ENCODE measurements around the gene C1QL1.
A peak's percentile ranks its signal among the peaks of the same experiment; 100 is the strongest.
"Not testable (repeated sequence)": the region's sequence is repeated elsewhere in the genome, so short reads cannot be mapped to it uniquely, and the experiment has no call there.

C1QL1 gene

GRCh38 chr17:44960691-44961090 is 7.4 kb downstream of the C1QL1 start:
- CTCF ChIA-PET = interaction anchor here (1.2 to 3.4 kb wide), 2 partner anchors 41 to 61 kb away, joined by 3 to 9 read pairs; no protein-coding TSS in a partner anchor
- DNase-seq = no peak
- Mint-ChIP-seq H3K27ac (no peak overlapping the region), H3K36me3 (no peaks in the 10 kb centered on the region), H3K4me3 (no peak overlapping the region), H3K9me3 (no peaks in the 10 kb centered on the region), H3K27me3 (peaks cover 99% of the 10 kb centered on the region), H3K4me1 (peaks cover 6% of the 10 kb centered on the region)

- no peaks in the 10 kb centered on the region for H3K9me3 Mint-ChIP-seq
- no peak overlapping the region for H3K27ac Mint-ChIP-seq
- CTCF ChIA-PET = interaction anchor here (1.2 to 3.4 kb wide), 2 partner anchors 40 to 62 kb away, joined by 3 to 9 read pairs; no protein-coding TSS in a partner anchor
- no peak for DNase-seq
- peaks cover 6% of the 10 kb centered on the region for H3K4me1 Mint-ChIP-seq
- H3K4me3 Mint-ChIP-seq = no peak overlapping the region
- H3K27me3 Mint-ChIP-seq = peaks cover 99% of the 10 kb centered on the region
- no peaks in the 10 kb centered on the region for H3K36me3 Mint-ChIP-seq
These were observed 8.1 kb downstream of the C1QL1 start for GRCh38 chr17:44959821-44960531.

- CTCF ChIA-PET = interaction anchor here (1.3 kb wide), 1 partner anchor 178 kb away, joined by 4 read pairs; the partner anchor contains the start of gene ACBD4
- peaks cover 96% of the 10 kb centered on the region for H3K27me3 Mint-ChIP-seq
- H3K4me3 Mint-ChIP-seq = no peak overlapping the region
- peaks cover 6% of the 10 kb centered on the region for H3K4me1 Mint-ChIP-seq
- H3K36me3 Mint-ChIP-seq = no peaks in the 10 kb centered on the region
- DNase-seq = no peak
- no peaks in the 10 kb centered on the region for H3K9me3 Mint-ChIP-seq
- H3K27ac Mint-ChIP-seq = no peak overlapping the region
These were observed 10.8 kb downstream of the C1QL1 start for GRCh38 chr17:44956998-44957981.

GRCh38 chr17:44955674-44956425 is 12.3 kb downstream of the C1QL1 start:
- H3K9me3 Mint-ChIP-seq = no peaks in the 10 kb centered on the region
- no peak overlapping the region for H3K27ac Mint-ChIP-seq
- peaks cover 6% of the 10 kb centered on the region for H3K4me1 Mint-ChIP-seq
- H3K4me3 Mint-ChIP-seq = no peak overlapping the region
- CTCF ChIA-PET = no interaction called here
- H3K27me3 Mint-ChIP-seq = peaks cover 85% of the 10 kb centered on the region
- DNase-seq = no peak
- no peaks in the 10 kb centered on the region for H3K36me3 Mint-ChIP-seq

GRCh38 chr17:44952946-44953475 is 15.1 kb downstream of the C1QL1 start:
- Mint-ChIP-seq H3K4me1 (peaks cover 7% of the 10 kb centered on the region), H3K9me3 (no peaks in the 10 kb centered on the region), H3K27me3 (peaks cover 57% of the 10 kb centered on the region), H3K4me3 (no peak overlapping the region), H3K27ac (no peak overlapping the region), H3K36me3 (no peaks in the 10 kb centered on the region)
- no peak for DNase-seq
- CTCF ChIA-PET = no interaction called here

GRCh38 chr17:44948315-44948795 is 19.7 kb downstream of the C1QL1 start:
- Mint-ChIP-seq H3K9me3 (no peaks in the 10 kb centered on the region), H3K4me1 (peaks cover 40% of the 10 kb centered on the region), H3K27ac (peak overlapping the region; percentile 87), H3K4me3 (peak overlapping the region; percentile 96), H3K27me3 (peaks cover 14% of the 10 kb centered on the region), H3K36me3 (peaks cover 19% of the 10 kb centered on the region)
- CTCF ChIA-PET = no interaction called here
- DNase-seq = no peak

GRCh38 chr17:44947461-44948314 is 20.4 kb downstream of the C1QL1 start, which contains the start of gene KIF18B:
Gene KIF18B (minus strand): TSS chr17:44947773. CDS start chr17:44936344, 11,429 bp downstream.
- CTCF ChIA-PET = no interaction called here

GRCh38 chr17:44945652-44946051 is 22.5 kb downstream of the C1QL1 start:
- CTCF ChIA-PET, H3K9me3 Mint-ChIP-seq, H3K27me3 Mint-ChIP-seq, DNase-seq, H3K27ac Mint-ChIP-seq: not testable (repeated sequence)
- H3K36me3 Mint-ChIP-seq = peaks cover 34% of the 10 kb centered on the region
- peak overlapping the region; percentile 96 for H3K4me3 Mint-ChIP-seq
- peaks cover 61% of the 10 kb centered on the region for H3K4me1 Mint-ChIP-seq

More at GRCh38 chr17:44947461-44948314, 20.4 kb downstream of the C1QL1 start, which contains the start of gene KIF18B:
- Mint-ChIP-seq H3K4me1 (peaks cover 45% of the 10 kb centered on the region), H3K27me3 (peaks cover 8% of the 10 kb centered on the region), H3K9me3 (no peaks in the 10 kb centered on the region), H3K36me3 (peaks cover 26% of the 10 kb centered on the region), H3K27ac (peak within 1 kb of the TSS; percentile 87), H3K4me3 (peak within 1 kb of the TSS; percentile 96)
- DNase-seq = peak; percentile 95

- Mint-ChIP-seq H3K27ac (no peak overlapping the region), H3K27me3 (no peaks in the 10 kb centered on the region), H3K4me3 (no peak overlapping the region), H3K36me3 (peaks cover 58% of the 10 kb centered on the region), H3K4me1 (peaks cover 64% of the 10 kb centered on the region), H3K9me3 (no peaks in the 10 kb centered on the region)
- DNase-seq = no peak
- CTCF ChIA-PET = interaction anchor here (0.9 to 1.3 kb wide), 2 partner anchors 22 to 166 kb away, joined by 3 read pairs; no protein-coding TSS in a partner anchor
These were observed 25.6 kb downstream of the C1QL1 start for GRCh38 chr17:44942456-44942855.

GRCh38 chr17:44941712-44942331 is 26.3 kb downstream of the C1QL1 start:
- H3K4me3 Mint-ChIP-seq = no peak overlapping the region
- peaks cover 63% of the 10 kb centered on the region for H3K36me3 Mint-ChIP-seq
- CTCF ChIA-PET = interaction anchor here (0.9 to 1.4 kb wide), 3 partner anchors 22 to 165 kb away, joined by 3 to 4 read pairs (median 3); no protein-coding TSS in a partner anchor
- H3K27me3 Mint-ChIP-seq = no peaks in the 10 kb centered on the region
- peak overlapping the region; percentile 72 for H3K27ac Mint-ChIP-seq
- peaks cover 64% of the 10 kb centered on the region for H3K4me1 Mint-ChIP-seq
- DNase-seq = no peak
- H3K9me3 Mint-ChIP-seq = no peaks in the 10 kb centered on the region

GRCh38 chr17:44940768-44941167 is 27.3 kb downstream of the C1QL1 start:
- peaks cover 61% of the 10 kb centered on the region for H3K36me3 Mint-ChIP-seq
- H3K4me3 Mint-ChIP-seq = no peak overlapping the region
- H3K27me3 Mint-ChIP-seq = no peaks in the 10 kb centered on the region
- CTCF ChIA-PET = interaction anchor here (1.4 kb wide), 1 partner anchor 21 kb away, joined by 4 read pairs; no protein-coding TSS in a partner anchor
- DNase-seq = no peak
- peaks cover 56% of the 10 kb centered on the region for H3K4me1 Mint-ChIP-seq
- H3K27ac Mint-ChIP-seq = no peak overlapping the region
- no peaks in the 10 kb centered on the region for H3K9me3 Mint-ChIP-seq

- Mint-ChIP-seq H3K36me3 (peaks cover 66% of the 10 kb centered on the region), H3K4me1 (peaks cover 54% of the 10 kb centered on the region), H3K27me3 (no peaks in the 10 kb centered on the region), H3K27ac (no peak overlapping the region), H3K4me3 (no peak overlapping the region), H3K9me3 (no peaks in the 10 kb centered on the region)
- CTCF ChIA-PET = interaction anchor here (1.4 kb wide), 2 partner anchors 20 to 81 kb away, joined by 4 to 7 read pairs; no protein-coding TSS in a partner anchor
- DNase-seq = no peak
These were observed 27.8 kb downstream of the C1QL1 start for GRCh38 chr17:44940317-44940716.
